GM12872 (cell line): ENCODE measurements around the gene ARG1.

Source experiments
- CTCF ChIP-seq: IDR thresholded peaks from 3 replicates; pipeline ENCODE4 v1.5.1; 2011; ENCODE audit warnings: low read depth, mild to moderate bottlenecking, low read length, moderate library complexity; ENCODE audit not compliant: insufficient read depth

The ARG1 gene

DNA sequence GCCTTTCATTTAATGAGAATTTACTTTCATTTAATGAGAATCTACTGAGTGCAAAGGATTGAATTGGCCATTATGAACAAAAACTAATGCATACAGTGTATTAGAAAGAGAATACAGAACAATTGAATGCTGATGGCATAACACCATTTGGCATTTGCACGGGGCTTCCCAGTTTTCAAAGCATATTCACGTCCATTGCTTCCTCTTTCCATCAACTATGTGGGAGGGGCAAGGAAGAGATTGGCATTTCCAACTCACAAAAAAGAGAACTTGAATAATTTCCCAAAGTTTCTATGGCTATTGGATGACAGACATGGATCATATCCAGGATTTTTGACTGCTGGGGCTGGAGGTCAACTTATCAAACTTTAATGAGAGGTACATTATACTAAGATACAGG lies 23.2 kb upstream of the ARG1 start:
- no peak for TF ChIP-seq CTCF

DNA sequence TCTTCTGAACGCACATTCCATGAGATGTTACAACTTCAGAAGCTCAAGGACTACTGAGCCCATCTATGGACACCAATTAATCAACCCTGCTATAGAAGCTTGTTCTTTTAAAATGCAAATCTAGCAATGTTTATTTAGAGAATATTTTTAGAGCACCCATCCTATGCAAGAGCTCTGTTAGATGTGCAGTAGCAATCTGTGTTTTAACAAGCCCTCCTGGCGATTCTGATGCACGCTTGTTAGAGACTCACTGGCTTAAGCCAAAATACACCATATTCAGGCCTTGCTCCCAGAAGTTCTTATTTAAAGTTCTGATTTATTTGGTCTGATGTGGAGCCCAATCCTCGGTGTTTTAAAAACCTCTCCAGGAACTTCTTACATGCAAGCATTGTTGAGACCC lies 21.1 kb upstream of the ARG1 start:
- no peak for TF ChIP-seq CTCF

GRCh38 chr6:131552572-131552971 lies 20.5 kb upstream of the ARG1 start:
- TF ChIP-seq CTCF: no peak

- TF ChIP-seq CTCF: no peak
These were observed 17.0 kb upstream of the ARG1 start for GRCh38 chr6:131555992-131556391.

DNA sequence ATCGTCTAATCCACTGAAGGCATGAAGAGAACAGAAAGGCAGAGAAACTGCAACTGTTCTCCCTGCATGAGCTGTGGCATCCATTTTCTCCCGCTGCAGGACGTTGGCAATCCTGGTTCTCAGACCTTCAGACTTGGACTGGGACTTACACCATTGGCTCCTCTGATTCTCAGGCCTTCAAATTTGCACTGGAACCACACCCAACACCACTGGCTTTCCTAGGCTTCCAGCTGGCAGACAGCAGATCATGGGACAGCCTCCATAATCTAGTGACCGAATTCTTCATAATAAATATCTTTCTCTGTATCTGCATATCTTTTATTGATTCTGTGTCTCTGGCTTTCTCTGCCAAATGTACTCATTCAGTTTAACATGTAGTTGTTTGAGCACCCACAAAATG lies 14.1 kb upstream of the ARG1 start:
- TF ChIP-seq CTCF: no peak

DNA sequence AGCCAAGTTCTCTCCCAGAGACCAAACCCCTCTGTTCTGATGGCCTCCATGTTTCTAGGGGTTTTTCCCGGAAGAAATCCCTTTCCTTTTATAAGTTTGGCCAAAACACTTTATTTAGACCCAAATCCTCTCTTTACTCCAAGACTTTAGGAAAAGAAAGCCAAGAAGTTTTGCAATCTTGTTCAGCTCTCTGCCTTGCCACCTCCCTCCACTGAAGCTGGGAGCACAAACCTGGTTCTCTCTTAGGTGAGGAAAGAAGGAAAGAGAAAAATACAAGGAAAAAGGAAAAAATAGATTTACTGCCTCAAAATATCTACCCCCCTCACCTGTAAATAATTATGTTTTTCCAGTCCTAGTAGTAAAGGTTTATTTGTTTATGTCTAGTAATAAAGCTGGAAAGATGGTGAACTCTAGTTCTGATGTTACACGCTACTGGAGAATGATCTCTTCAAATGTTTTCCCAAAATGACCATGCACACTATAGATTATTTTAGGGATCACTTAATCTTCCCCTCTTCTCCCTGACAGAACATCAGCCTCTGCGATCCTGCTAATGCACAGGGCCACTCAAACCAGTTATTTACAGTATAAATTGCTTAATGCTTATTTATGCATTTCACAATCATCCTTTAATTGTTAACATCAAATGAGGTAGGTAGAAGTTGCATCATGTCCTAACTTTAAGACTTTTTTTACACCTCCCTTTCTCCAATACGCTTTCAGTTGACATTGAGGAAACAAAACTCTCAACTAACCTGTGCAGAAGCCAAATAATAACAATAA lies 10.9 kb upstream of the ARG1 start:
- TF ChIP-seq CTCF: no peak

GRCh38 chr6:131565056-131565455 lies 8.0 kb upstream of the ARG1 start:
- TF ChIP-seq CTCF: no peak

DNA sequence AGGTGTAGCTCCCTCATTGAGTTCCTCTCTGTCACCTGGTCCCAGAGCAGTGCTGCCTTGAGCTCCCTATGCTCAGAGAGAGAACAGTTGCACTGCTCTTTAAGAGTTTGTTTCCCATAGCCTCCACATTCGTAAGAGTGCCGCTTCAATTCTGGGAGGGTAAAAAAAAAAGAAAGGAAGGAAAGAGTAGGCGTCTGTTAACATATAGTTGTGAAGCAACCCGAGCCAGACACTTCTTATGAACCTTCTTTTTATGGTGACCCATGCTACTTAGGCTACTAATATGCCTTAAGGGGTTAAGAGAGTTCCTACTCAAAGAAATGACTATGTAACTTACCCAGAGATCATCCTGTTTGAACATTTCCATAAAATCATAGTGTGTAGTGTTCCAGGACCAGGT lies 4.3 kb upstream of the ARG1 start:
- no peak for TF ChIP-seq CTCF
